ENCODE results near the gene PRKN.

- TF ChIP-seq CTCF (IDR thresholded peaks at IDR 0.05): no peak
- no peak for TF ChIP-seq ZFX (IDR thresholded peaks at IDR 0.05; ENCODE audit: borderline replicate concordance)
Measured at GRCh38 chr6:161941565-161941964, 786.0 kb downstream of the PRKN start.

Data from 22Rv1 (cell line).